Gastroesophageal sphincter (tissue), 4 donors: Measurements from ENCODE around the gene SHOX. TPM values are rescaled to one million over a fixed set of nuclear protein-coding genes. Genes with fewer than 3 reads are reported as not detected.
"Not testable (repeated sequence)": the region's sequence is repeated elsewhere in the genome, so short reads cannot be mapped to it uniquely, and the experiment has no call there.

Experiments used
- ATAC-seq: fragments of 150-250 bp; one replicate; pipeline ENCODE4 v1.9.1; 2016; ENCODE audit warnings: mild to moderate bottlenecking, moderate library complexity
- H3K27ac ChIP-seq, 4 donors: fragments of 200-600 bp; sonication (generic) in 3 of 4; 1 replicate in 3 of 4; 2 replicates in 1 of 4; pipeline ENCODE4 v1.5.1; 2016 to 2019
- H3K27me3 ChIP-seq: fragments of 200-600 bp; sonication (generic); one replicate; pipeline ENCODE4 v1.5.1; 2019
- H3K36me3 ChIP-seq, 2 donors: fragments of 200-600 bp; sonication (generic); one replicate each; pipeline ENCODE4 v1.5.1; 2019; ENCODE audit warnings: control low read depth in 1 of 2
- H3K4me1 ChIP-seq, 3 donors: fragments of 200-600 bp; sonication (generic); 1 replicate in 2 of 3; 2 replicates in 1 of 3; pipeline ENCODE4 v1.5.1; 2016 to 2019; ENCODE audit warnings: control low read depth in 2 of 3
- H3K4me3 ChIP-seq, 2 donors: fragments of 200-600 bp; sonication (generic); one replicate each; pipeline ENCODE4 v1.5.1; 2019; ENCODE audit warnings: mild to moderate bottlenecking in 1 of 2, moderate library complexity in 1 of 2
- H3K9me3 ChIP-seq, 3 donors: fragments of 200-600 bp; sonication (generic); one replicate each; pipeline ENCODE4 v1.5.1; 2017 to 2019; ENCODE audit warnings: control low read depth in 2 of 3
- EP300 ChIP-seq: sonication (generic); formaldehyde crosslinking; IDR thresholded peaks from one replicate; pipeline ENCODE4 v1.6.1; 2017; ENCODE audit warnings: antibody characterized with exemption, mild to moderate bottlenecking
- POLR2A ChIP-seq, 2 donors: fragments of 450-650 bp; IDR thresholded peaks; one replicate each; pipeline ENCODE4 v1.6.1; 2017; ENCODE audit warnings: antibody characterized with exemption in 2 of 2, mild to moderate bottlenecking in 2 of 2, moderate library complexity in 1 of 2
- POLR2AphosphoS5 ChIP-seq: sonication (generic); formaldehyde crosslinking; IDR thresholded peaks from one replicate; pipeline ENCODE4 v1.6.1; 2017; ENCODE audit warnings: antibody characterized with exemption
- WGBS, 2 donors: methylation state at CpG; one replicate each; pipeline ENCODE4 v1.1.5; 2018; ENCODE audit warnings: low coverage in 1 of 2; 5-methylcytosine and 5-hydroxymethylcytosine counted together
- total RNA-seq, 4 donors: library from RNA; depleted of rRNA; stranded (reverse); fragments of >200 nt; gene quantifications; one replicate each; pipeline ENCODE4 v1.1.0, GENCODE V29; 2016
- TF ChIP-seq, protein P1 (sequence below), 4 experiments: fragments of 200-600 bp in 2 of 4; fragments of 450-650 bp in 2 of 4; sonication (generic) in 1 of 4; IDR thresholded peaks; one replicate each; pipeline ENCODE4 v1.5.1; 2017 to 2019; ENCODE audit warnings: antibody characterized with exemption in 4 of 4, mild to moderate bottlenecking in 2 of 4, moderate library complexity in 2 of 4

The SHOX gene
- total RNA-seq, 4 donors from 2014 or later = not detected

DNA sequence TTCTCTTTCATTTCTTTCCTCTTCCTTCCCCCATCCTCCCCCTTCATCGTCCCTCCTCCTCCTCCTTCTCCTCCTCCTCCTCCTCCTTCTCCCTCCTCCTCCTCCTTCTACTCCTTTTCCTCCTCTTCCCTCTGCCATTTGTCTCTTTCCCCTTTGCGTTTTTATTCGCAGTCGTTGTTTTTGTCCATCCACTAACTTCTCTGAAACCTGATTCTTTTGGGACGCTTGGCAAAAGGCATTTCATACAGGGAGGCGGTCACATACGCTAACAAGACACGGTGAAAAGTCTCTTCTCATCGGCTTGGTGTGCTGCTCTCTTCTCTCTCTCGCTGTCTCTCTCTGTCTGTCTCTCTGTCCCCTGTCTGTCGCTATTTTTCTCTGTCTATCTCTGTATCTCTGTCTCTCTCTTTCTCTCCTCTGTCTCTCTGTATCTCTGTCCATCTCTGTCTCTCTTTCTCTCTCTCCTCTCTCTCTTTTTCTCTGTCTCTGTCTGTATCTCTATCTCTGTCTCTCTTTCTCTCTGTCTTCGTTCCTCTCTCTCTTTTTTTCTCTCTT lies 5.4 kb upstream of the SHOX start:
- WGBS, 2 donors = 7 to 14% methylated on average over 6 to 12 of the region's 12 CpGs
- no peaks in the 10 kb centered on the region for H3K9me3 ChIP-seq
- H3K4me1 ChIP-seq = peaks cover 0 to 13% (median 5%) of the 10 kb centered on the region in 3 donors
- H3K27me3 ChIP-seq = peaks cover 74% of the 10 kb centered on the region
- no peak for TF ChIP-seq POLR2AphosphoS5
- TF ChIP-seq EP300 = no peak
- TF ChIP-seq, protein P1, sequence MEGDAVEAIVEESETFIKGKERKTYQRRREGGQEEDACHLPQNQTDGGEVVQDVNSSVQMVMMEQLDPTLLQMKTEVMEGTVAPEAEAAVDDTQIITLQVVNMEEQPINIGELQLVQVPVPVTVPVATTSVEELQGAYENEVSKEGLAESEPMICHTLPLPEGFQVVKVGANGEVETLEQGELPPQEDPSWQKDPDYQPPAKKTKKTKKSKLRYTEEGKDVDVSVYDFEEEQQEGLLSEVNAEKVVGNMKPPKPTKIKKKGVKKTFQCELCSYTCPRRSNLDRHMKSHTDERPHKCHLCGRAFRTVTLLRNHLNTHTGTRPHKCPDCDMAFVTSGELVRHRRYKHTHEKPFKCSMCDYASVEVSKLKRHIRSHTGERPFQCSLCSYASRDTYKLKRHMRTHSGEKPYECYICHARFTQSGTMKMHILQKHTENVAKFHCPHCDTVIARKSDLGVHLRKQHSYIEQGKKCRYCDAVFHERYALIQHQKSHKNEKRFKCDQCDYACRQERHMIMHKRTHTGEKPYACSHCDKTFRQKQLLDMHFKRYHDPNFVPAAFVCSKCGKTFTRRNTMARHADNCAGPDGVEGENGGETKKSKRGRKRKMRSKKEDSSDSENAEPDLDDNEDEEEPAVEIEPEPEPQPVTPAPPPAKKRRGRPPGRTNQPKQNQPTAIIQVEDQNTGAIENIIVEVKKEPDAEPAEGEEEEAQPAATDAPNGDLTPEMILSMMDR (IDR thresholded peaks at IDR 0.05) = no peak
- no peak for TF ChIP-seq POLR2A (IDR thresholded peaks at IDR 0.05)
- no peak for ATAC-seq
- no peaks in the 10 kb centered on the region for H3K36me3 ChIP-seq
- H3K27ac ChIP-seq = no peak overlapping the region
- H3K4me3 ChIP-seq = no peak overlapping the region

DNA sequence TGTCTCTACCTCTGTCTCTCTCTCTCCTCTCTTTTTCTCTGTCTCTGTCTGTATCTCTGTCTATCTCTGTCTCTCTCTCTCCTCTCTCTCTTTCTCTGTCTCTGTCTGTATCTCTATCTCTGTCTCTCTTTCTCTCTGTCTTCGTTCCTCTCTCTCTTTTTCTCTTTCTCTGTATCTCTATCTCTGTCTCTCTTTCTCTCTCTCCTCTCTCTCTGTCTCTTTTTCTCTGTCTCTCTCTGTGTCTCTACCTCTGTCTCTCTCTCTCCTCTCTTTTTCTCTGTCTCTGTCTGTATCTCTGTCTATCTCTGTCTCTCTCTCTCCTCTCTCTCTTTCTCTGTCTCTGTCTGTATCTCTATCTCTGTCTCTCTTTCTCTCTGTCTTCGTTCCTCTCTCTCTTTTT lies 4.5 kb upstream of the SHOX start:
- H3K4me3 ChIP-seq, H3K27ac ChIP-seq, H3K36me3 ChIP-seq, ATAC-seq, H3K9me3 ChIP-seq: not testable (repeated sequence)
- H3K27me3 ChIP-seq = peaks cover 74% of the 10 kb centered on the region
- H3K4me1 ChIP-seq = peaks cover 0 to 13% (median 5%) of the 10 kb centered on the region in 3 donors
- 20 to 100% methylated on average over 1 of the region's 2 CpGs for WGBS, 2 donors

DNA sequence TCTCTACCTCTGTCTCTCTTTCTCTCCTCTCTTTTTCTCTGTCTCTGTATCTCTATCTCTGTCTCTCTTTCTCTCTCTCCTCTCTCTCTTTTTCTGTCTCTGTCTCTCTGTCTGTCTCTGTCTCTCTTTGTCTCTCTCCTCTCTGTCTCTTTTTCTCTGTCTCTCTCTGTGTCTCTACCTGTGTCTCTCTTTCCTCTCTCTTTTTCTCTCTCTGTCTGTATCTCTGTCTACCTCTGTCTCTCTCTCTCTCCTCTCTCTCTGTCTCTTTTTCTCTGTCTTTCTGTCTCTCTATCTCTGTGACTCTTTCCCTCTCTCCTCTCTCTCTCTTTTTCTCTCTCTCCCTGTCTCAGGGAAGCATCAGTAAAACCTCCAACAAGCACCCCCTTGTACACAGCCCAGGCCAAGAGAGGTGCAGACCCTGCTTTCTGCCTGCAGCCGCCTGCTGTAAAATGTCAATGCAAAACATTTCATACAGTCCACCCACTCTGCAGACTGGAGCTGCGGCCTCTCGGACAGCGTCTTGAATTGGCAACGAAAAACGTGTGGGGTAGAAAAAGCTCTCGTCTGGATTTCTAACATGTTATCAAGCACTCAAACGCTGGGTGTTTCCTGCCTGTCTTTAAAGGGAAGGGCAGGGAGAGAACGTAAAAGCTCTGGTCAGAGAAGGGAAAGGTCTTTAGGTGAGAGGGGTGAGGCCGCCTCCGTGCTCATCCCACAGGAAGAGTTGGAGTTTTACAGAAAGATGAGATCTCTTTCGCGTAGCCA lies 3.7 kb upstream of the SHOX start:
- Histone ChIP-seq H3K4me3 (no peak overlapping the region), H3K9me3 (no peaks in the 10 kb centered on the region), H3K36me3 (no peaks in the 10 kb centered on the region), H3K27me3 (peaks cover 74% of the 10 kb centered on the region), H3K4me1 (peaks cover 0 to 13% (median 5%) of the 10 kb centered on the region in 3 donors), H3K27ac (no peak overlapping the region)
- no peak for ATAC-seq
- 1% methylated on average over 12 of the region's 13 CpGs; no CpG with 5 or more reads in 1 of the 2 donors for WGBS, 2 donors
- TF ChIP-seq, protein P1 (IDR thresholded peaks at IDR 0.05) = no peak
- TF ChIP-seq POLR2AphosphoS5 (no peak), EP300 (no peak), POLR2A (IDR thresholded peaks at IDR 0.05) (no peak)

DNA sequence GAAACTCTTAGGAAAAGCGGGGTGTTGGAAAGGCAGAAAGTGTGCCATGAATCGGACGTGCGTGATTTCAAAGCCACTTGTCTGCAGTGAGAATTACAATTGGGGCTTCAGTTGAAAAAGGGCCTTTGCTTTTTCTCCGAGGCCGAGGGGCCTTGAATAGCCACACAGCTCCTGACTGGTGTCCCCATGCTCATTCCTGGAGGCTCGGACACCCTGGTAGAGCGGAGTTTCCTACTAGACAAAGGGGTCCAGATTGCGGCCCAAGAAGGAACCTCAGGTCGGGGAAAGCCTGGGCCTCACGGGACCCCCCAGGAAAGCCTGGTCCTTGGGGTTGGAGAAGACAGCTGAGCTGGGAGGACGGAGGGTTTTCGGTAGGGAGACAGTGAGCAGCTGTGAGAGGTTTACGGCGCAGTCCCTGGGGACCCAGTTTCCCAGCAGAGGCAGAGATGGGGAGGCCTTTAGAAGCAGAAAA lies 3.0 kb upstream of the SHOX start:
- peaks cover 75% of the 10 kb centered on the region for H3K27me3 ChIP-seq

DNA sequence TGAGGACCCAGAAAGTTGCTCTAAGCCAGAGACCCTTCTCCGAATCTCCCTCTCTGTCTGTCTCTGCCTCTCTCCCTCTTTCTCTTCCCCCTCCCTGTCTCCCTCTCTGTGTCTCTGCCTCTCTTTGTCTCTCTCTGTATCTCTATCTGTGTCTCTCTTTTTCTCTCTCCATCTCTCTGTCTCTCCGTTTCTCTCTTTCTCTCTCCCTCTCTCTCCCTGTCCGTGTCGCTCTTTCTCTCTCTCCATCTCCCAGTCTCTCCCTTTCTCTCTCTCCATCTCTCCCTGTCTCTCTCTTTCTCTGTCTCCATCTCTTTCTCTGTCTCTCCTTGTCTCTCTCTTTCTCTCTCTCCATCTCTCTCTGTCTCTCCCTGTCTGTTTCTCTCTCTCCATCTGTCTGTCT lies 2.6 kb upstream of the SHOX start:
- Histone ChIP-seq H3K27ac (no peak overlapping the region), H3K4me1 (peaks cover 0 to 13% (median 5%) of the 10 kb centered on the region in 3 donors), H3K27me3 (peaks cover 80% of the 10 kb centered on the region), H3K4me3 (no peak overlapping the region), H3K36me3 (no peaks in the 10 kb centered on the region), H3K9me3 (no peaks in the 10 kb centered on the region)
- 5 to 6% methylated on average over 4 of the region's 4 CpGs for WGBS, 2 donors
- TF ChIP-seq POLR2AphosphoS5 (no peak), POLR2A (IDR thresholded peaks at IDR 0.05) (no peak), EP300 (no peak)
- TF ChIP-seq, protein P1 (IDR thresholded peaks at IDR 0.05) = no peak
- ATAC-seq = no peak

More for the DNA sequence above, 3.0 kb upstream of the SHOX start:
- Histone ChIP-seq H3K27ac (no peak overlapping the region), H3K9me3 (no peaks in the 10 kb centered on the region), H3K4me1 (peaks cover 0 to 13% (median 5%) of the 10 kb centered on the region in 3 donors), H3K36me3 (no peaks in the 10 kb centered on the region), H3K4me3 (no peak overlapping the region)
- WGBS, 2 donors = 10 to 12% methylated on average over 6 to 7 of the region's 15 CpGs
- ATAC-seq = no peak
- TF ChIP-seq, protein P1 (IDR thresholded peaks at IDR 0.05) = no peak
- no peak for TF ChIP-seq EP300
- TF ChIP-seq POLR2A (IDR thresholded peaks at IDR 0.05) = no peak
- TF ChIP-seq POLR2AphosphoS5 = no peak
